ENCODE results near the gene AP3S2.
"Not testable (repeated sequence)": the region's sequence is repeated elsewhere in the genome, so short reads cannot be mapped to it uniquely, and the experiment has no call there.

- not testable (repeated sequence) for TF ChIP-seq CTCF, POLR2A (IDR thresholded peaks at IDR 0.05)
Measured at GRCh38 chr15:89788585-89788984, 105.2 kb downstream of the AP3S2 start.
